ENCODE data around the gene LMNTD2. TPM values are rescaled to one million over a fixed set of nuclear protein-coding genes. Genes with fewer than 3 reads are reported as not detected.

Gene LMNTD2
- total RNA-seq, 2 donors from 2014 or later: 8.5 to 13.3 TPM

- 90 to 96% methylated on average over 3 to 4 of the region's 4 CpGs for WGBS, 2 experiments (ENCODE audit: insufficient coverage in 1 of 2, insufficient read length in 1 of 2)
These were observed 44.1 kb downstream of the LMNTD2 start for GRCh38 chr11:516400-516799.

GRCh38 chr11:515131-515530 lies 45.4 kb downstream of the LMNTD2 start:
- Histone ChIP-seq H3K9ac (ENCODE audit: extremely low read depth, low read length, poor library complexity, severe bottlenecking) (no peak overlapping the region), H3K27me3 (ENCODE audit: control insufficient read depth, insufficient read depth, low read length, poor library complexity, severe bottlenecking) (no peaks in the 10 kb centered on the region), H3K27ac (ENCODE audit: low read depth, low read length) (no peak overlapping the region), H3K4me3 (ENCODE audit: low read length) (no peak overlapping the region), H3K36me3 (ENCODE audit: control insufficient read depth, insufficient read depth, low read length) (peaks cover 11% of the 10 kb centered on the region), H3K9me3 (ENCODE audit: control insufficient read depth, low read length) (peaks cover 15% of the 10 kb centered on the region), H3K4me1 (ENCODE audit: control insufficient read depth, insufficient read depth, low read length) (no peaks in the 10 kb centered on the region)
- Mint-ChIP-seq H3K36me3 (ENCODE audit: low read depth) (peaks cover 47% of the 10 kb centered on the region), H3K4me1 (no peaks in the 10 kb centered on the region), H3K9me3 (peaks cover 27% of the 10 kb centered on the region), H3K4me3 (no peak overlapping the region), H3K27ac (no peak overlapping the region), H3K27me3 (ENCODE audit: insufficient read depth) (peaks cover 2% of the 10 kb centered on the region)
- 92 to 95% methylated on average over 5 to 6 of the region's 6 CpGs for WGBS, 2 experiments (ENCODE audit: insufficient coverage in 1 of 2, insufficient read length in 1 of 2)
- no peak for DNase-seq
- TF ChIP-seq CTCF (conservative IDR thresholded peaks at IDR 0.05): no peak

More at GRCh38 chr11:516400-516799, 44.1 kb downstream of the LMNTD2 start:
- Histone ChIP-seq H3K27me3 (ENCODE audit: control insufficient read depth, insufficient read depth, low read length, poor library complexity, severe bottlenecking) (no peaks in the 10 kb centered on the region), H3K4me1 (ENCODE audit: control insufficient read depth, insufficient read depth, low read length) (no peaks in the 10 kb centered on the region), H3K4me3 (ENCODE audit: low read length) (no peak overlapping the region), H3K27ac (ENCODE audit: low read depth, low read length) (no peak overlapping the region), H3K9ac (ENCODE audit: extremely low read depth, low read length, poor library complexity, severe bottlenecking) (no peak overlapping the region), H3K9me3 (ENCODE audit: control insufficient read depth, low read length) (peaks cover 15% of the 10 kb centered on the region), H3K36me3 (ENCODE audit: control insufficient read depth, insufficient read depth, low read length) (peaks cover 10% of the 10 kb centered on the region)
- Mint-ChIP-seq H3K4me3 (no peak overlapping the region), H3K27me3 (ENCODE audit: insufficient read depth) (peaks cover 2% of the 10 kb centered on the region), H3K4me1 (no peaks in the 10 kb centered on the region), H3K27ac (no peak overlapping the region), H3K9me3 (peaks cover 37% of the 10 kb centered on the region), H3K36me3 (ENCODE audit: low read depth) (peaks cover 43% of the 10 kb centered on the region)
- no peak for DNase-seq
- no peak for TF ChIP-seq CTCF (conservative IDR thresholded peaks at IDR 0.05)

GRCh38 chr11:514606-515005 lies 45.9 kb downstream of the LMNTD2 start:
- no peak overlapping the region for H3K27ac Mint-ChIP-seq
- H3K9me3 ChIP-seq (ENCODE audit: control insufficient read depth, low read length): peaks cover 15% of the 10 kb centered on the region
- no peak overlapping the region for H3K9ac ChIP-seq (ENCODE audit: extremely low read depth, low read length, poor library complexity, severe bottlenecking)
- H3K36me3 ChIP-seq (ENCODE audit: control insufficient read depth, insufficient read depth, low read length): peaks cover 16% of the 10 kb centered on the region
- no peak for TF ChIP-seq CTCF (conservative IDR thresholded peaks at IDR 0.05)
- no peak overlapping the region for H3K4me3 Mint-ChIP-seq
- H3K4me1 Mint-ChIP-seq: no peaks in the 10 kb centered on the region
- H3K27ac ChIP-seq (ENCODE audit: low read depth, low read length): no peak overlapping the region
- H3K27me3 ChIP-seq (ENCODE audit: control insufficient read depth, insufficient read depth, low read length, poor library complexity, severe bottlenecking): no peaks in the 10 kb centered on the region
- peaks cover 53% of the 10 kb centered on the region for H3K36me3 Mint-ChIP-seq (ENCODE audit: low read depth)
- peaks cover 27% of the 10 kb centered on the region for H3K9me3 Mint-ChIP-seq
- H3K27me3 Mint-ChIP-seq (ENCODE audit: insufficient read depth): peaks cover 2% of the 10 kb centered on the region
- DNase-seq: no peak
- 95 to 97% methylated on average over 10 of the region's 10 CpGs for WGBS, 2 experiments (ENCODE audit: insufficient coverage in 1 of 2, insufficient read length in 1 of 2)
- no peak overlapping the region for H3K4me3 ChIP-seq (ENCODE audit: low read length)
- no peaks in the 10 kb centered on the region for H3K4me1 ChIP-seq (ENCODE audit: control insufficient read depth, insufficient read depth, low read length)

Data from endodermal cell (in vitro differentiated cells).